ENCODE data around the gene NR2F6.
A peak's percentile ranks its signal among the peaks of the same experiment; 100 is the strongest.

NR2F6 gene

DNA sequence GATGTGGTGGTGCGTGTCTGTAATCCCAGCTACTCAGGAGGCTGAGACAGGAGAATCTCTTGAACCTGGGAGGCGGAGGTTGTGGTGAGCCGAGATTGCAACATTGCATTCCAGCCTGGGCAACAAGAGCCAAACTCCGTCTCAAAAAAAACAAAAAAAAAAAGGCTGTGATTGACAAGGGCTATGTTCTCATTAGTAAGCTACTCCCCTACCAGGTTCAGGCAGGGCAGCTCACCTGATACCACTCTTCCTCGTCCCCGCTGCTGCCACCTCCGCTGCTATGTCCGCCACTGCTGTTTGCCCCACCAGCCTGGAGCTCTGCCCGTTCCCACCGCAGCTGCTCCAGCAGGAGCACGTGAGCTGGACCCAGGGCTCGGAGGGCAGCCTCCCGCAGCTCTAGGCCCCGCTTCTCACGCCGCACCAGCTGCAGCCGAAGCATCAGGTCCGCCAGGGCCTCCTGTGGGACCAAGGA is 9.5 kb upstream of the NR2F6 start:
- no peak for TF ChIP-seq GATA1 (IDR thresholded peaks at IDR 0.05; ENCODE audit: low read depth, low read length)
- no peak for TF ChIP-seq POLR2A (IDR thresholded peaks at IDR 0.05; ENCODE audit: low read length)
- DNase-seq = no peak

DNA sequence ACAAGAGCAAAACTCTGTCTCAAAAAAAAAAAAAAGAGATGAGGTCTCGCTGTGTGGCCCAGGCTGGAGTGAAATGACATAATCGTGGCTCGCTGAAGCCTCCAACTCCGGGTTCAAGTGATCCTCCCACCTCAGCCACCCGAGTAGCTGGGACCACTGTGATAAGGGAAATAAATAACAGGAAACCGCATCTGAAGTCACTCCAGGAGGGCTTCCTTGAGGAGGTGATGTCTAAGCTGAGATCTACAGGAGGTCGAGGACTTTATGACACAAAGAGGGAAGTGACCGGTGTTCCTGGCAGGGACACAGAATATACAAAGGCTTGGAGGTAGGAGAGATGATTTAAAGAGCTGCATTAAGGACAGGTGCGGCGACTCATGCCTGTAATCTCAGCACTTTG is 8.9 kb upstream of the NR2F6 start:
- no peak for DNase-seq
- TF ChIP-seq POLR2A (IDR thresholded peaks at IDR 0.05; ENCODE audit: low read length) = no peak

DNA sequence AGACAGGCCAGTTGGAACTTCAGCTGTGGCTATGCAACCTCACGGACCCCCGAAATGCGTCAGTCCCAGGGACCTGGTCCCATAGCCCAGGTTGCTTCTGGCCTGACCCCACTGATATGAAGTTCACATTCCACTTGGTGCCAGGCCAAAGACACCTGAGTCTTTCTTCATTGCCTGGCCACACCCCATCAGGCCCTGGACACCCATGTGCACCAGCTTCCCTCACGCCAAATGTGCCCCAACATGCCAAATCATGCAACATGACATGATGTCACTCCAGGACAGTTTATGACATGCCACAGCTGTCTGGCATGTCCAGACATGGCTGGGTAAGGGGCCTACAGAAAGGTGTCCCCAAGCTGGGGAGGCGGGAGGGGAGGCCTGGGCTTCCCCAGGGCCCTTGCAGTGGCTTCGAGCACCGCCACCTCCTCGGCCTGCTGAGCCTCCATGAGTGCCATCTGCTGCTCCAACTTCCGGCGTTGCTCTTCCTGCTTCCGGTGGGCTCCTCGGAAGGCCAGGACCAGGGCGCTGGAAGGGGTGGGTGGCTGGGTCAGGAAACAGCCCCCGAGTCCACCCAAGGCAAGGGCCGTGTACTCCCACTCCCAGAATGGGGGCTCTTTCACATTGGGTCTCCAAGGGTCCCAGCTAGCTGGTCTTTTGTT is 4.3 kb upstream of the NR2F6 start:
- TF ChIP-seq GATA1 (IDR thresholded peaks at IDR 0.05; ENCODE audit: low read depth, low read length) = no peak
- TF ChIP-seq POLR2A (IDR thresholded peaks at IDR 0.05; ENCODE audit: low read length) = no peak
- no peak for DNase-seq

DNA sequence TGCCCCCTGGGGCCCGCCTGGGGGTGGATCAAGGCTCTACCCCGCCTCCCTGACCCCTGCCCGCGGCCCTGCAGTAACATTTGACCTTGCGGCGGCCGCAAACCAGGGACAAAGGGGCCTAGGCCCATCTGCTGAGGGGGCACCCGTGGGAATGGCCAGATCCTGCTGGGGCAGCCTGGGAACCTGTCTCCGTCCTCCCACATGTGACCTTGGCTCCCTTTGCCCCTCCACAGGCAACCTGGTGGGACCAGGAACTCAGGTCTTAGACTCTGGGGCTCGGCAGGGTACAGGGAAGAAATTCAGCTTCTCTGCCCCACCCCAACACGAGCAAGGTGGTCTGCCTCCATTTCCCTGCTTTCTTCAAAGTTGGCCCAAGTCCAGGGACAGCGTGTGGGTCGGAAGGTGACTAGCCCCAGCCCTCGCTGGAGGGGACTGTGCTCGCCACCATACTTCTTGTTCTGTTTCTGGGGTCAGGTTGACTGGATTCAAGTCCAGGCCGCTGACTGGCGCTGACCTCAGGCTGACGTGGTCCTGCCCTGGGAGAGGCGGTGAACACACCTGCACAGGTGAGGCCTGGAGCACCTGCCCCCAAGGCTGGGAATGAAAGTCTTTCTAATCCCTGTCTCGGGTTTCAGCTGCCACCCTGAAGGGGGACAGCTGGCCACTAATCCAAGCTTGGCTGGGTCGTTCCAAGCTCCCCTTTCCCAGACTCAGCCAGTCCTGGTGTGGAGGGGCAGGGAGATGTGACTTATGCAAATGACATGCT is 2.5 kb upstream of the NR2F6 start:
- TF ChIP-seq GATA1 (IDR thresholded peaks at IDR 0.05; ENCODE audit: low read depth, low read length) = no peak
- no peak for TF ChIP-seq POLR2A (IDR thresholded peaks at IDR 0.05; ENCODE audit: low read length)
- DNase-seq = no peak

DNA sequence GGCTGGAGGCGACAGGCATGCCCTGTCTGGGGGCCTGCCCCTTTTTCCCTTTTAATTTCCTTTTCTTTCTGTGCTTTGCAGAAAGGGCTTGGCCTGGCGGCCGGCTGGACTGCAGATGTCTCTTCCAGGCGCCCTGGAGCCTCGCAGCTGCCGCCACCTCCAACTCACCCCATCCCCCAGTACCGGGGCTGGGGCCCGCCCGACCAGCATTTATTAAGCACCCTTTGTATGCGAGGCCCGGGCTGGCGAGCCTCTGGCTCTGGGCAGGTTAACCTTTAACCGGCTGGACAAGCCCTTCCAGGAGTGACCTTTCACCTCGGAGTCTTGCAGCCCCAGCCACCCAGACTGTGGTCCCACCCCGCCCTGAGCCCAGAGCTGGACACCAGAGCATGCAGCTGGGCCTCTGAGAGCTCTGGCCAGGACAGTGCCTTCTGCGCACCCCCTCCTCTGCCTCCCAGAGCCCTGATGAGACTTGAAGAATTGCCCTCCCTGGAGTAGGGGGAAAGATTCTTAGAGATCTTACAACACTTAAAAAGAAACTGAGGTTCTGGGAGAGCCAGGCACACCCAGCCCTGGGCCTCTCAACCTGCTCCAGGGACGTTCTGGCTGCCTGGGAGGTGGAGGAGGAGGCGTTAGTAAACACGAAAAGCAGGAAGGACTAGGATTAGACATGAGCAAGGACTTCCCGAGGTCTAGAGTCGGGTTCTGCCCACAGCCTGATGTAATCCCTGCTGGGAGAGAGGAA is 1.1 kb upstream of the NR2F6 start:
- no peak for TF ChIP-seq GATA1 (IDR thresholded peaks at IDR 0.05; ENCODE audit: low read depth, low read length)
- TF ChIP-seq POLR2A (IDR thresholded peaks at IDR 0.05; ENCODE audit: low read length) = no peak
- DNase-seq = no peak

DNA sequence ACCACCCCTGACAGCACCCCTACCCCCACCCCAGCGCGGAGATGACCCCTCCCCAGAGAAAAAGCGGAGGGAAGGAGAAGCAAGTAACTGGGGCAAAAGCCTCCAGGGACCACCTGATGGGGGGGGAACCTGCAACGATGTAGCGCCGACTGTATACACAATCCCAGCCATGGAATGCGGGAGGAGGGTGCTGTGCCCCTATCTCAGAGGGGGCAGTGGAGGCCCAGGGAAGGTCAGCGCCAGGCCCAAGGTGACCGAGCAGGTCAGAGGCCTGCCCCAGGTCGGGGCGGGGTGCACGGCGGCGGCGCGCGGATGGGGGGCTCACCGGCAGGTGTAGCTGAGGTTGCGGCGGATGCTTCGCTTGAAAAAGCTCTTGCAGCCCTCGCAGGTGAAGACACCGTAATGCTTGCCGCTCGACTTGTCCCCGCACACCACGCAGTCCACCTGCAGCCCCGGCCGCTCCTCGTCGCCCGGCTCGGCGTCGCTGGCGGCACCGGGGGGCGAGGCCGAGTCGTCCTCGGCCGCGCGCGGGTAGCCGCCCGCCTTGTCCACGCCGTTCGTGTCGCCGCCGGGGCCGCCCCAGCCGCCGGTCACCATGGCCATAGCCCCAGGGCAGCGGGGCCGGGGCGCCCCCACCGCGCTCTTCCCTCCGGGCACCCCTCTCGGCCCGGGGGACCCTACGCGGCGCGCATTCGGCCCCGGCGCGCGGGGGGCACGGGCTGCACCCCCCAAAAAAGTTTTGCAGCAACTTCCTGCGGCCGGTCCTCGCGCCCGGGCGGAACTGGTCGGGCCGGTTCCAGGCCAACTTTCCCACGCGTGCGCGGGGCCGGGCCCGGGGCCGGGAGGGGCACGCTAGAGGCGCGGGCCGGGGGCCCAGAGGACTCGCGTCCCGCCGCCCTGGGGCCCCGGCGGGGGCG is 843 bp downstream of the NR2F6 start:
- DNase-seq = peak in 1 of 2 experiments; percentile 55
- TF ChIP-seq POLR2A (IDR thresholded peaks at IDR 0.05; ENCODE audit: low read length) (no peak), GATA1 (IDR thresholded peaks at IDR 0.05; ENCODE audit: low read depth, low read length) (no peak)

DNA sequence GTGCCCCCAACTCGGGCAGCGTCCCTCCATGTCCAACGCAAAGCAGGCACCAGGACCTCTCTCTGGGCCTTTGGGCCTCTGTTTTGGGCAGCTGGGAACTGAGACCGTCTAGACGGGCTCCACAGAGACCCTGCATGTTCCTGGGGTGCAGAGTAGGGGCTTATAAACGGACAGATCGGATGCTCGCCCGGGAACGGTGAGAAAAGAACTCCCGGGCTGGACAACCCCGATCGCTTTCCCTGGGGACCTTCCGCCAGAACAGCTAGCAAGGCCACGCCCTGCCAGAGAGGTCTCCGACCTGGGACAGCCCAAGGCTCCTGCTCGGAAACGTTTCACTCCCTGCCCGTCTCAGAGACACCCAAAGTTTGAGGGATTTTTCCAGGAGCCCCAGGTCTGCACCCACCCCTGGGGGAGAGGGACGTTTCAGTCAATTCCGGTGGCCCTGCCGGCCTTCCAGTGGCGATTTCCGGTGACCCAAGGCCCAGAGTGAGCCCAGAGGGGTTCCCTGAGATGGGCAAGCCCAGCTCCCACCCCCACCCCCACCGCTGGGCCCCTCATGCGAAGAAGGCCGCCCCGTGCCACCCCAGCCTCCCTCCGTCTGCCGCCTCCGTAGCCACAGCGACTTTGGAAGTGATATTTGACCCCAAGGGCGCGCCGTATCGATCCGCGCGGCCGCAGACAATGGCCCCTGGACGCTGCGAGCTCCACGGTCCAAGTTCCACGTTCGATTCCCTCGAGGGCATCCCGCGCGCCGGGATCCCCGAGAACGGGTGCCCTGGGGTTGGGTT is 1.7 kb downstream of the NR2F6 start:
- no peak for TF ChIP-seq GATA1 (IDR thresholded peaks at IDR 0.05; ENCODE audit: low read depth, low read length)
- peak; percentile 60 to 69 for DNase-seq

DNA sequence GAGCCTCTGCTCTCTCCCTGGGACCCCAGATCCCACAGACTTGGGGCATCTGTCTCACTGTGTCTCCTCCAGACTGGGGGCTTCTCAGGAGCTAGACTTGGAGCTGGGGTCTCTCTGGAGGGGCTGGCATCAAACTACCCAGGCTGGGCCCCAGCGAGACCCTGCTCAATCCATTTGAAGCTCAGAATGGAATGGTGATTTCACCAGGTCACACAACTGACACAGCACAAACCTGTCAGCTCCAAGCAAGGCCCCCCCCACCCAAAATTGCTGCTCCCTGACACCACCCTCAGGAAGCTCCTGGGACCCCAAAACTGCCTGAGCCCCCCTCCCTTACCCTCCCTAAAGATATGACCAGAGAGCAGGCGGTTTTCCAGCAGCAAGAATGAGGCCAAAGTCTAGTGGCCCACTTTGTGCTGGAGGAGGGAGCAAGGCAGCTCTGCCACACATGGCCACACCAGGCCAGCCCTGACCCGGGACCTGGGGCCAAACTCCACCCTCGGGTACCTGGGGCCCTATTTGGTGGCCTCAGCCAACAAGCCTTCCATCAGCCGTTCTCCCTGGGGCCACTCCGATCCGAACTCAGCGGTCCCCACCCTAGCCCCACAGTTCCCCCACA is 2.4 kb downstream of the NR2F6 start:
- DNase-seq = no peak
- no peak for TF ChIP-seq GATA1 (IDR thresholded peaks at IDR 0.05; ENCODE audit: low read depth, low read length)
- no peak for TF ChIP-seq POLR2A (IDR thresholded peaks at IDR 0.05; ENCODE audit: low read length)

DNA sequence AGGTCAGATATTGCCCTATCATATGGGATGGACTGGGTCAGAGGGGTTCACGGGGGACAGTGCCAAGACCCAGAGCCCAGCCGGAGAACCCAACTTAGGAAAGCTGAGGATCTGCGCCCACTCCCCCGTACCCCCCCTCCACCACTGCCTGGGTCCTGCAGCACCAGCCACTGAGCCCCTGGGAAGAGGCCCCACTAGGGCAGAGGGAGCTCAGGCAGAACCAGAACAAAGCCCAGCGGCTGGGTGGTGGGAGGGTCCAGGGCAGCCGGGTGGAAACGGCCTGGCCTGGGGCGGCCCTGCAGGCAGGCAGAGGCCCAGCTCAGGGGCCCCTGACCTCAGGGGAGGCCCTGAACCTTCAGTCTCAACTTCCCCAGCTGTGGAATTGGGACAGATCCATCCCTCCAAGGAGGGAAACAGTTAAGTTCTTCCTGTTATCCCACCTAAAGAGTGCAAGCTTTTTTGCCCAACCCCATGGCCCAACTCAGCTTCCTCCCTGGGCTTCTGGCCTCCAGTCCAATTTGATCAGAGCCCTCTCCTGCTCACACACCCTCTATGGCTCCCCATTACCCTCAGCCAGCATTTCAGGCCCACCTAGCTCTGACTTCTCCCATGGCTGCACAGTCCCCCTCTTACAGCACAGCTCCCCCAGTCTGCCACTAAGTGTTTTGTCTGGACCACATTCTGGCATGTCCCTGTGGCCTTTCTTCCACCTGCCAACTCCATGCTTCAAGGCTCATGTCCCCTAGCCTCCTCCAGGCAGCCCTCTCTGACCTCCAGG is 3.1 kb downstream of the NR2F6 start:
- DNase-seq = no peak
- TF ChIP-seq GATA1 (IDR thresholded peaks at IDR 0.05; ENCODE audit: low read depth, low read length) = no peak
- TF ChIP-seq POLR2A (IDR thresholded peaks at IDR 0.05; ENCODE audit: low read length) = no peak

DNA sequence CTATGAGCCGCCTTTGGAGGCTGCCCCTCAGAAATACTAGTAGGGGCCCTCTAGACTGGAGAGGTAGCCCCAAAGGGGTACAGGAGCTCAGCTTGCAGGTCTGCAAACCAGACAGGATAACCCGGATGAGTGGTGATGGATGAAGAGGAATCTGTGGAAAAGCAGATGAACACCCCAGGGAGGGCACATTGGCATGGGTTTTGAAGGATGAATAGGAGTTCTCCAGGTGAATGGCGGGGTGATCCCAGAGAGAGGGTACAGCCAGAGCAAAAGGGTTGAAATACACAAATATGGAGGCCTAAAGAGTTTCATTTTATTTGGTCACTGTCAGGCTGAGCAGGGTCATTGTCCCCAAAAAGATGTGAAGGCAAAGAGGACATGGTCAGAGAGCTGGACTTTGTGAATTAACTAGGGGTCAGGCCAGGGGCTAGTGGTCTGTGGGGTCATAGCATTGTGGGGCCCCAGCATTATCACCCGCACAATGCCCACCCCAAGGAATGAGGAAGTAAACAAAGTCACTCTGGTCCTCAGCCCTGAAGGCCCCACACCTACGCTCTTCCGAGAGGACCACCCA is 4.8 kb downstream of the NR2F6 start:
- DNase-seq = no peak
- TF ChIP-seq POLR2A (IDR thresholded peaks at IDR 0.05; ENCODE audit: low read length) = no peak
- TF ChIP-seq GATA1 (IDR thresholded peaks at IDR 0.05; ENCODE audit: low read depth, low read length) = no peak

DNA sequence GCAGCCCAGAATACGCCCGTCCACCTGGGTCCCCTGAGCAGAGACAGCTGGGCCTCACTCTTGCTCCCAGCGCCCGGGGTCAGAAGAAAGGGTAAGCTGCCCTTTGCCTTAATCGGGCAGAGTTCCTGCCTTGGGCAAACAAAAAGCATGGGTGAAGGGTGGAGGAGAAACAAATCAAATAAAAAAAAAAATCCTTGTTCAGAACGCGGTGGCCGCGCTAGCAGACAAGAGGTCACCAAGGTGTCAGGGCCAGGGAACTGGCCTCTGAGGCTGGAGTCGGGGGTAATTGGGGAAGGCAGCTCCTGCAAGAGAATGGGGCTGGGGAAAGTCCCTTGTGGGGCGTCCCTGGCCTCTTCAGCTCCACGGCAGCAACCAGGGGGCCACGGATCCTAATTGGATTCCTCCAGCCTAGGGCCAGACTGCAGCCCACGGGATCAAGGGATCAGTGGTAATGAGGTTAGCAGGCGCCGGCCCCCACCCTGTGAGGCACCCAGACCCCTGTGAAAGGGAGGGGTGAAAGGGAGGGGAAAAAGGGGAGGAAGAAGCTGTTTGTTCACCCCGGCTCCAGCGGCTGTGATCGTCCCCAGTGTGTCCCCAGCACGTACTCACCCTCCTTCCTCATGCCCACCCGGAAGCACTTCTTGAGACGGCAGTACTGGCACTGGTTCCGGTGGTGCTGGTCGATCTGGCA is 5.5 kb downstream of the NR2F6 start:
- no peak for DNase-seq
- TF ChIP-seq POLR2A (IDR thresholded peaks at IDR 0.05; ENCODE audit: low read length) = no peak
- TF ChIP-seq GATA1 (IDR thresholded peaks at IDR 0.05; ENCODE audit: low read depth, low read length) = no peak
